Activated CD4-positive, CD25-positive, alpha-beta regulatory T cell treated with anti-CD3 and anti-CD28 coated beads, Interleukin-2, amount 50 U/mL, for 24 hours (primary cell): Measurements from ENCODE around the gene ZCCHC2.

Experiments
- ATAC-seq, 2 donors: fragments of 150-1000 bp; cut with Tn5 transposase; one replicate each; pipeline ENCODE4 v1.10.0; 2021; ENCODE audit warnings: mild to moderate bottlenecking in 1 of 2, moderate library complexity in 1 of 2

Gene ZCCHC2

GRCh38 chr18:62512532-62512931, 10.3 kb upstream of the ZCCHC2 start:
- ATAC-seq, result no peak

GRCh38 chr18:62512996-62513395, 9.8 kb upstream of the ZCCHC2 start:
- no peak for ATAC-seq

- ATAC-seq, result no peak
These were observed 8.3 kb upstream of the ZCCHC2 start for GRCh38 chr18:62514570-62514969.

- ATAC-seq, result no peak
These were observed 6.6 kb upstream of the ZCCHC2 start for GRCh38 chr18:62516242-62516641.

GRCh38 chr18:62518460-62519375, 4.1 kb upstream of the ZCCHC2 start:
- no peak for ATAC-seq

GRCh38 chr18:62519684-62520083, 3.1 kb upstream of the ZCCHC2 start:
- no peak for ATAC-seq

GRCh38 chr18:62521082-62521481, 1.7 kb upstream of the ZCCHC2 start:
- ATAC-seq, result no peak

- ATAC-seq, result no peak
These were observed 1.2 kb upstream of the ZCCHC2 start for GRCh38 chr18:62521593-62521992.

GRCh38 chr18:62522178-62522503, 684 bp upstream of the ZCCHC2 start:
- ATAC-seq, result no peak

GRCh38 chr18:62523255-62523588, 397 bp downstream of the ZCCHC2 start:
- ATAC-seq, result no peak

- peak; percentile 3 for ATAC-seq
These were observed 1.0 kb downstream of the ZCCHC2 start for GRCh38 chr18:62523631-62524439.

- no peak for ATAC-seq
These were observed 1.8 kb downstream of the ZCCHC2 start for GRCh38 chr18:62524440-62525200.

GRCh38 chr18:62525608-62526007, 2.8 kb downstream of the ZCCHC2 start:
- ATAC-seq, result no peak

GRCh38 chr18:62526098-62527025, 3.5 kb downstream of the ZCCHC2 start:
- peak; percentile 6 for ATAC-seq

GRCh38 chr18:62529597-62529996, 6.8 kb downstream of the ZCCHC2 start:
- ATAC-seq, result no peak

- ATAC-seq, result no peak
These were observed 8.3 kb downstream of the ZCCHC2 start for GRCh38 chr18:62531078-62531477.

GRCh38 chr18:62531931-62532330, 9.1 kb downstream of the ZCCHC2 start:
- no peak for ATAC-seq

GRCh38 chr18:62536005-62536404, 13.2 kb downstream of the ZCCHC2 start:
- no peak for ATAC-seq

- ATAC-seq, result no peak
These were observed 14.4 kb downstream of the ZCCHC2 start for GRCh38 chr18:62537042-62537894.

- ATAC-seq, result no peak
These were observed 15.1 kb downstream of the ZCCHC2 start for GRCh38 chr18:62537946-62538345.

- no peak for ATAC-seq
These were observed 16.1 kb downstream of the ZCCHC2 start for GRCh38 chr18:62538881-62539280.
